HepG2 (cell line): ENCODE measurements around the gene ARFGAP2. TPM values are rescaled to one million over a fixed set of nuclear protein-coding genes. Genes with fewer than 3 reads are reported as not detected.

Source experiments
- ARHGAP35 ChIP-seq: sonication (generic); formaldehyde crosslinking; IDR thresholded peaks from 2 replicates; pipeline ENCODE4 v1.9.0; 2022; ENCODE audit warnings: mild to moderate bottlenecking, inconsistent platforms, moderate library complexity, missing genetic modification reagents, borderline replicate concordance
- BRD4 ChIP-seq: sonication (generic); formaldehyde crosslinking; IDR thresholded peaks from 2 replicates; pipeline ENCODE4 v1.4.0; 2020; ENCODE audit warnings: missing genetic modification reagents
- FOXP1 ChIP-seq, 2 experiments: fragments of 450-650 bp in 1 of 2; IDR thresholded peaks; 2 replicates each; pipeline ENCODE4 v1.6.1; 2017 to 2018; ENCODE audit warnings: antibody characterized with exemption in 1 of 2
- GFI1 ChIP-seq: sonication (generic); formaldehyde crosslinking; IDR thresholded peaks from 2 replicates; pipeline ENCODE4 v1.5.0; 2020; ENCODE audit warnings: missing genetic modification reagents, mild to moderate bottlenecking, borderline replicate concordance
- GLMP ChIP-seq: sonication (generic); formaldehyde crosslinking; IDR thresholded peaks from 2 replicates; pipeline ENCODE4 v1.9.0; 2021; ENCODE audit warnings: missing genetic modification reagents, mild to moderate bottlenecking, borderline replicate concordance
- HDAC6 ChIP-seq: fragments of 200-600 bp; sonication (generic); IDR thresholded peaks from 2 replicates; pipeline ENCODE4 v1.7.0; 2017; ENCODE audit warnings: mild to moderate bottlenecking, antibody characterized with exemption, low read length, low read depth
- HNRNPH1 ChIP-seq: fragments of 200-400 bp; formaldehyde crosslinking; optimal IDR thresholded peaks from 2 replicates; pipeline ENCODE3; 2017; ENCODE audit warnings: mild to moderate bottlenecking, low read depth, low read length
- HOXA7 ChIP-seq: sonication (generic); formaldehyde crosslinking; IDR thresholded peaks from 2 replicates; pipeline ENCODE4 v1.8.1; 2022; ENCODE audit warnings: mild to moderate bottlenecking, missing genetic modification reagents, moderate library complexity
- MBD4 ChIP-seq: IDR thresholded peaks from 2 replicates; pipeline ENCODE4 v1.6.1; 2012; ENCODE audit warnings: low read length, inconsistent platforms, borderline replicate concordance
- MIER3 ChIP-seq: IDR thresholded peaks from 2 replicates; pipeline ENCODE4 v1.6.1; 2016; ENCODE audit warnings: missing compliant biosample characterization, borderline replicate concordance
- NR1H2 ChIP-seq: sonication (generic); formaldehyde crosslinking; IDR thresholded peaks from 2 replicates; pipeline ENCODE4 v1.8.1; 2022; ENCODE audit warnings: low read depth, missing genetic modification reagents, borderline replicate concordance
- PITX1 ChIP-seq: sonication (generic); formaldehyde crosslinking; IDR thresholded peaks from 2 replicates; pipeline ENCODE4 v1.5.1; 2020; ENCODE audit warnings: mild to moderate bottlenecking, missing genetic modification reagents
- PRDM4 ChIP-seq: sonication (generic); formaldehyde crosslinking; IDR thresholded peaks from 2 replicates; pipeline ENCODE4 v1.9.0; 2021; ENCODE audit warnings: missing genetic modification reagents, borderline replicate concordance
- SALL2 ChIP-seq: sonication (generic); formaldehyde crosslinking; IDR thresholded peaks from 2 replicates; pipeline ENCODE4 v1.8.1; 2023; ENCODE audit warnings: mild to moderate bottlenecking, missing genetic modification reagents, inconsistent platforms
- ZFP41 ChIP-seq: sonication (generic); formaldehyde crosslinking; IDR thresholded peaks from 2 replicates; pipeline ENCODE4 v1.4.0; 2020; ENCODE audit warnings: mild to moderate bottlenecking, missing genetic modification reagents, borderline replicate concordance
- ZFP90 ChIP-seq: sonication (generic); formaldehyde crosslinking; IDR thresholded peaks from 2 replicates; pipeline ENCODE4 v1.8.0; 2022; ENCODE audit warnings: missing genetic modification reagents, mild to moderate bottlenecking, inconsistent platforms, borderline replicate concordance
- ZNF343 ChIP-seq: sonication (generic); formaldehyde crosslinking; IDR thresholded peaks from 2 replicates; pipeline ENCODE4 v1.4.0; 2020; ENCODE audit warnings: mild to moderate bottlenecking, missing genetic modification reagents
- ZNF367 ChIP-seq: sonication (generic); formaldehyde crosslinking; IDR thresholded peaks from 2 replicates; pipeline ENCODE4 v1.4.0; 2020; ENCODE audit warnings: missing genetic modification reagents, borderline replicate concordance
- ZNF496 ChIP-seq: sonication (generic); formaldehyde crosslinking; IDR thresholded peaks from 2 replicates; pipeline ENCODE4 v1.8.1; 2023; ENCODE audit warnings: mild to moderate bottlenecking, moderate library complexity, missing genetic modification reagents; ENCODE audit not compliant: insufficient replicate concordance
- ZNF660 ChIP-seq: sonication (generic); formaldehyde crosslinking; IDR thresholded peaks from 2 replicates; pipeline ENCODE4 v1.5.1; 2020; ENCODE audit warnings: mild to moderate bottlenecking, low read depth, missing genetic modification reagents, borderline replicate concordance
- ZNF83 ChIP-seq: sonication (generic); formaldehyde crosslinking; IDR thresholded peaks from 2 replicates; pipeline ENCODE4 v1.4.0; 2020; ENCODE audit warnings: missing genetic modification reagents, mild to moderate bottlenecking, borderline replicate concordance
- polyA plus RNA-seq, 8 experiments: library from polyadenylated mRNA; depleted of rRNA in 3 of 8; stranded (reverse) in 7 of 8; unstranded in 1 of 8; fragments of >200 nt; fragmentation: Illumina TruSeq in 4 of 8; extraction: Trizol in 4 of 8; gene quantifications; 2 replicates each; pipeline versions ENCODE4 v1.2.1 to v1.2.3, GENCODE V29; 2011 to 2016; ENCODE audit warnings: low read depth in 4 of 8, missing spikeins in 1 of 8, mixed read lengths in 1 of 8; ENCODE audit not compliant: insufficient read depth in 1 of 8
- total RNA-seq, 5 experiments: library from RNA; depleted of rRNA; stranded (reverse); fragments of >200 nt; fragmentation: Illumina TruSeq; extraction: Trizol; gene quantifications; 2 replicates each; pipeline ENCODE4 v1.2.3, GENCODE V29; 2016; ENCODE audit warnings: low read depth in 1 of 5
- TF ChIP-seq, protein P1 (sequence below): sonication (generic); formaldehyde crosslinking; conservative IDR thresholded peaks from 2 replicates; pipeline ENCODE4 v1.8.0; 2022; ENCODE audit warnings: low read depth, missing genetic modification reagents
- TF ChIP-seq, protein P2 (sequence below): sonication (generic); formaldehyde crosslinking; conservative IDR thresholded peaks from 2 replicates; pipeline ENCODE4 v1.4.0; 2020; ENCODE audit warnings: missing genetic modification reagents

The ARFGAP2 gene
- total and polyA plus RNA-seq, 2 of the 13 experiments (the other 11 are each of a cell fraction or from before 2014, with no cell fraction given), result 32.3 to 75.3 TPM

DNA sequence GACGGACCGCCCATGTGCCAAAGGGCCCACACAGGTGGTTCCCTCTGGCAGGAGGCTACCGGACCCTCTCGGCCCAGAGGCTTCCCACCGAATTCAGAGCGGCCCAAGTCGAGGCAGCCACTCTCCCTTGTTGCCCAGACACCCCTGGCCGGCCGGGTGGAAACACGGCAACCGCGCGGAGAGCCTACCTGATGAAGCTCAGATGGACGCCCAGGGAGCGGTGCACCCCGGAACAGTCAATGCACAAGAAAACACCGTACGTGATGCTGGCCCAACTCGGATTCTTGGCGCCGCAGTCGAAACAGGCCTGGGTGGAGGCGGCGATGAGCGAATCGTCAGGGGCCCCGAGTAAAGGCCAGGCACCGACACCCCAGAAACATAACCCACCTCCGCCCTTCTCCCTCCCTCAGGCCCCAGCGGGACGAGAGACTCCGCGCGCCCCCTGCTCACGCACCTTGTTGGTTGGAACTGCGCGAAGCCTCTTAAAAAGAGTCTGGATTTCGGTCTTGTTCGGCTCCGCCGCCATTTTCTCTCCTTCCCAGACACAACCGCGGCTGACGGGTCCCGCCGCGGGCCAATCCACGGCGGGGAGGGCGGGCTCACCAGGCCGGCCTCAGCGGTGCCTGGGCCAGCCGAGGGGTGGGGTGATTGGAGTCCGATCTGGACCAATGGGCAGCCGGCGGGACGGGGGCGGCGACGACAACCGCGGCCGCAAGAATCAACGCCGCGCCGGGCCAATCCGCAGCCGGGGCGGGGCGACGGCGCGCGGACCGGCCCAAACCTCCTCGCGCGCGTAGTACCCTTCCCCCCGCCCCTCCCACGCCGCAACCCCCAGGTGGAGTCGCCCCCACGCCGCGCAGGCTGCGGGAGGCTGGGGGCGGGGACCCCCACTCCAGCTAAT lies at the start of gene ARFGAP2 (continued):
- TF ChIP-seq MIER3 (CRISPR knock-in tag) (peak; percentile 46; the same call in 1 of the 2 replicates), FOXP1 (IDR thresholded peaks at IDR 0.05) (no peak), FOXP1 (CRISPR knock-in tag; IDR thresholded peaks at IDR 0.05) (no peak), HOXA7 (CRISPR knock-in tag) (no peak), ZFP41 (CRISPR knock-in tag) (no peak), PRDM4 (no peak), ZNF343 (CRISPR knock-in tag) (peak; percentile 65; the same call in 1 of the 2 replicates), ZFP90 (CRISPR knock-in tag) (no peak), GFI1 (CRISPR knock-in tag) (peak; percentile 45; the same call in 1 of the 2 replicates), ZNF496 (no peak), NR1H2 (CRISPR knock-in tag) (no peak), ZNF367 (peak; percentile 63; the same call in 1 of the 2 replicates), HDAC6 (no peak), PITX1 (CRISPR knock-in tag) (peak; percentile 29; the same call in 1 of the 2 replicates), GLMP (CRISPR knock-in tag) (no peak), ZNF660 (CRISPR knock-in tag) (no peak), BRD4 (CRISPR knock-in tag) (no peak), HNRNPH1 (peak; percentile 90), ARHGAP35 (CRISPR knock-in tag) (no peak), SALL2 (CRISPR knock-in tag) (no peak), ZNF83 (no peak), MBD4 (no peak)
- TF ChIP-seq, protein P1, sequence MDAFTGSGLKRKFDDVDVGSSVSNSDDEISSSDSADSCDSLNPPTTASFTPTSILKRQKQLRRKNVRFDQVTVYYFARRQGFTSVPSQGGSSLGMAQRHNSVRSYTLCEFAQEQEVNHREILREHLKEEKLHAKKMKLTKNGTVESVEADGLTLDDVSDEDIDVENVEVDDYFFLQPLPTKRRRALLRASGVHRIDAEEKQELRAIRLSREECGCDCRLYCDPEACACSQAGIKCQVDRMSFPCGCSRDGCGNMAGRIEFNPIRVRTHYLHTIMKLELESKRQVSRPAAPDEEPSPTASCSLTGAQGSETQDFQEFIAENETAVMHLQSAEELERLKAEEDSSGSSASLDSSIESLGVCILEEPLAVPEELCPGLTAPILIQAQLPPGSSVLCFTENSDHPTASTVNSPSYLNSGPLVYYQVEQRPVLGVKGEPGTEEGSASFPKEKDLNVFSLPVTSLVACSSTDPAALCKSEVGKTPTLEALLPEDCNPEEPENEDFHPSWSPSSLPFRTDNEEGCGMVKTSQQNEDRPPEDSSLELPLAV, result no peak
- TF ChIP-seq, protein P2, sequence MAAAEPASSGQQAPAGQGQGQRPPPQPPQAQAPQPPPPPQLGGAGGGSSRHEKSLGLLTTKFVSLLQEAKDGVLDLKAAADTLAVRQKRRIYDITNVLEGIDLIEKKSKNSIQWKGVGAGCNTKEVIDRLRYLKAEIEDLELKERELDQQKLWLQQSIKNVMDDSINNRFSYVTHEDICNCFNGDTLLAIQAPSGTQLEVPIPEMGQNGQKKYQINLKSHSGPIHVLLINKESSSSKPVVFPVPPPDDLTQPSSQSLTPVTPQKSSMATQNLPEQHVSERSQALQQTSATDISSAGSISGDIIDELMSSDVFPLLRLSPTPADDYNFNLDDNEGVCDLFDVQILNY (CRISPR knock-in tag), result no peak
